Amygdala (tissue), 56 donors: ENCODE measurements around the gene ACADSB.

Source experiments
- DNase-seq, 56 donors: peaks; one replicate each; lab custom pipeline; 2025; lab: John Stamatoyannopoulos, UW

Gene ACADSB

DNA sequence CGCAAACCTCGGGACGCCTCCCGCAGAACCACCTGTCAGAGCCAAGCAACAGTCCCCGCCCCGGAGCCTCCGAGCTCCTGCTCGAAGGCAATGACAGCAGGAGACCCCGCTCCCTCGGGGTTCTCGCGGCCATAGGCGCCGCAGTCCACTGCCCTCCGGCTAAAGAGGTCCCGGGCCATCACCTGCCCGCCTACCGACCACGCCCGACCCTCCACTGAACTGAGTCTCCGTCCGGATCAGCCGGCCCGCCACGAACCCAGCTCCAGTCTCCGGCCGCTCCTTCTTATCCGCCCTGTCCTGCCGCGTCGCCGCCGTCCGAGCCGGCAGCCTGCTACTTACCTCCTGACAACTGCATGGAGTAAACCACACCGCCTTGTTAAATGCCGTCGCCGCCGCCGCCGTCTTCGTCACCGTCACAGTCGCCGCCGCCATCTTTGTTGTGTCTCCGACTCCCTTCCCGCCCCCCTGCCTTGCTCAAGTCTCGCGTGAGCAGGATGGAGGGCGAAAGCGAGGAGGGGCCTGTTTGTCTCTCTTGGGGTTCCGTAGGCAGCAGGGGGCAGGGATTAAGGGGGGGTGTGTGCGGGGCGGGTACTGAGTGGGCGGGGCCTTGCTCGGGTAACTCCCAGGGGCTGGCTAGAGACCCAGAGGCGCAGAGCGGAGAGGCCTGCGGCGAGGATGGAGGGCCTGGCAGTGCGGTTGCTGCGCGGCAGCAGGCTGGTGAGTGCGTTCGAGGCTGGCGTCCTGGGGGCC lies at the start of gene ACADSB, which contains the start of gene IKZF5:
TSS of gene ACADSB (plus strand) at position 652 of the 750 bp plus-strand sequence. CDS start at position 676, 24 bp downstream.
TSS of gene IKZF5 (minus strand) at position 441 of the 750 bp plus-strand sequence. CDS start 10,170 bp downstream, outside the sequence.
- DNase-seq, result peak; percentile 34 to 97 (median 93)

- DNase-seq, result no peak
These were observed 46.4 kb upstream of the ACADSB start for GRCh38 chr10:122962405-122962804.

- no peak for DNase-seq
These were observed 41.9 kb upstream of the ACADSB start for GRCh38 chr10:122966879-122967278.

- DNase-seq, result no peak
These were observed 40.1 kb upstream of the ACADSB start for GRCh38 chr10:122968698-122969097.

- no peak for DNase-seq
These were observed 34.8 kb upstream of the ACADSB start for GRCh38 chr10:122974023-122974422.

DNA sequence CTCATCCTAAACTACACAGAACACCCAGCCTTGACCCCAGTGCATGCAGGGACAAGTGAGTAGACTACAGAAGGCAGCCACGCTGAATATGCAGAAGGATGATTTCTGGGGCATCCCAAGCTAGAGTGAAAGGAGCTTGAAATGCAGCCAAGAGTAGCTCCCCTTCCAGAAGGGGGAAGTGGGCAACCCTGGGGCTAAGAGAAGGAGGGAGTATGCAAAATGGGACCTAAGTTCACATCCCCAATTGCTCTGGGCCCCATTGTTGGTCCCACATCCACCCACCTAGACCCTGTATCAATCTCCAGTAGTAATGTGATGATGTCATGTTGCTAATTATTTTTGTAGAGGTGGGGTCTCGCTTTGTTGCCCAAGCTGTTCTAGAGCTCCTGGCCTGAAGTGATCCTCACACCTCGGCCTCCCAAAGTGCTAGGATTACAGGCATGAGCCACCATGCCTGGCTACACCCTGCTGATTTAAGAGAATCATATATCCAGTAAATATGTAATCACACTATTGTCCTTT lies 34.2 kb upstream of the ACADSB start:
- DNase-seq, result no peak

DNA sequence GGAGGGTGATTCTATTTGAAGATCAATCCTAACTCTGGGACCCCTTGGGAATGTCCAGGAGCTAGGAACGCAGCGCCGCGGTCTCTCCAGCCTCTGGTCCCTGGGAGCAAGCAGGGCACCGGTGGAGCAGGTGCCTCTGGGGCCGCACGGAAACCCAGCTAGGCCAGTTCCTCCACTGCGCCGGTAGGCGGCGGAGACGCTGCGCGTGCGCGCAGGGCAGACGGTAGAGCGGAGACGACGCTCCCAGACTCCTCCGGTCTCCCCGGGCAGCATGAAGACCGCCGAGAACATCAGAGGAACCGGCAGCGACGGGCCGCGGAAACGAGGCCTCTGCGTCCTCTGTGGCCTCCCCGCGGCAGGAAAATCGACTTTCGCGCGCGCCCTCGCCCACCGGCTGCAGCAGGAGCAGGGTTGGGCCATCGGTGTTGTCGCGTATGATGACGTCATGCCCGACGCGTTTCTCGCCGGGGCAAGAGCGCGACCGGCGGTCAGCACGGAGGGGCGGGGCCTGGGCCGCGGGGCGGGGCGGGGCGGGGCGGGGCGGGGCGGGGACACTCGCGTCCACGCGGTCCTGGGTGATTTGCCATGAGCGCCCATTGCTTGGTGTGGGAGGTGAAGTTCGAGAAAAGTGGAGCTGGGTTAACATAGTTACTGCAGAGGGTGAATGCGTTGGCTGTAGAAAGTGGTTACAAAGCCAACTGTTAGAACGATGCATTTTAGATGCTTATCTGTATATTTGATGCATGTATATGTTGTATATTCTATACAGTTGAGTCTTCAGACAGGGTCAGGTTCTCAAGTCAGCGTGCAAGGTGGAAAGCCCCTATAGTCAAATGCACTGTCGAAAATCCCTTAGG lies 28.4 kb upstream of the ACADSB start, which contains the start of gene PSTK:
TSS of gene PSTK (plus strand) at position 193 of the 857 bp plus-strand sequence. CDS start at position 272, 79 bp downstream.
- DNase-seq, result peak; percentile 48 to 99 (median 90)

DNA sequence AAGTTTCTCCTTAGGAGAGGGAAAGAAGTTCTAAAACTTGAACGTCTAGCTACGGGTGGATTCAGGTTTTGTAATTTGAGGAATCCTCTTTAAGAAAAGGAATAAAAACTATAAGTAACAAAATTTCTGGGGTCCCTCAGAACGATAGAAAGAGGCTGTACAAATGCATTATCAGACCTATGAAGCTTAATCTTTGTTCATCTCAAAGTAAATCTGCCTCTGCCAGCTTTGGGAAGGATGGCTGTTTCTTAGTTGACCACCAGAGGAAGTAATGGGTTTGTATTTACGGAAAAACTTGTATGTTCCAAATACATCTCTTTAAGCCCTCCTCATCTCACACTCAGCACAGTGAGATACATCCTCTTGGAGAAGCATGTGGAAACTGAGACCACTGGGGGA lies 27.7 kb upstream of the ACADSB start:
- peak in 1 of 56 donors; percentile 13 for DNase-seq

- DNase-seq, result no peak
These were observed 24.9 kb upstream of the ACADSB start for GRCh38 chr10:122983898-122984297.

DNA sequence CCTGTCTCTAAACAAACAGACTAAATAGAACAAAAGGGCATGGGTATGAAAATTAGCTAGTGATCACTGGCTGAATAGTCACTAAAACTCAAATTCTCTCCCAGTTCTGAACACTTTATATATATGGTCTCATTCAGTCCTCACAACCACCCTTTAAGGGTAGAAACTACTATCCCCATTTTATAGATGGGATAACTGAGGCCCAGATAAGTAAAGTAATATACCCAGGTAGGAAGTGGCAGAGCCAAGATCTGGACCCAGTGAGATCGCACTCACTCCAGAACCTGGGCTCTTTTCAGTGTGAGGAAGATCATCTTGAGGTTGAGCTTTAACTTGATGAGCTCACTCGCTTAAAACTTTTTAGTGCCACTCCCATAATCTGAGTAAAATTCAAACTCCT lies 24.1 kb upstream of the ACADSB start:
- DNase-seq, result no peak

- peak in 4 of 56 donors; percentile 2 to 15 (median 7) for DNase-seq
These were observed 22.5 kb upstream of the ACADSB start for GRCh38 chr10:122986335-122986734.

DNA sequence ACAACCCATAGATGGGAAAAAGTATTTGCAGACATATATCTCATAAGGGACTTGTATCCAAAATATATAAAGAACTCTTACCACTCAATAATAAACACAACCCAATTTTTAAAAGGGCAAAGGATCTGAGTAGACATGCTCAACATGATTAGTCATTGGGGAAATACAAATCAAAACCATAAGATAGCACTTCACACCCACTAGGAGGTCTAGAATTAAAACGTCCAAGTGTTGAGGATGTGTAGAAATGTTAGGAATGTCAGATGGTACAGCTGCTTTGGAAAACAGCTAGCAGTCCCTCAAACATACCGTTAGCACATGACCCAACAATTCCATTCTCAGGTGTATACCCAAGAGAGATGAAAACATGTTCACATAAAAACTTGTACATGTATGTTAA lies 20.3 kb upstream of the ACADSB start:
- DNase-seq, result no peak

- no peak for DNase-seq
These were observed 18.5 kb upstream of the ACADSB start for GRCh38 chr10:122990278-122990677.

- no peak for DNase-seq
These were observed 16.7 kb upstream of the ACADSB start for GRCh38 chr10:122992031-122992585.

DNA sequence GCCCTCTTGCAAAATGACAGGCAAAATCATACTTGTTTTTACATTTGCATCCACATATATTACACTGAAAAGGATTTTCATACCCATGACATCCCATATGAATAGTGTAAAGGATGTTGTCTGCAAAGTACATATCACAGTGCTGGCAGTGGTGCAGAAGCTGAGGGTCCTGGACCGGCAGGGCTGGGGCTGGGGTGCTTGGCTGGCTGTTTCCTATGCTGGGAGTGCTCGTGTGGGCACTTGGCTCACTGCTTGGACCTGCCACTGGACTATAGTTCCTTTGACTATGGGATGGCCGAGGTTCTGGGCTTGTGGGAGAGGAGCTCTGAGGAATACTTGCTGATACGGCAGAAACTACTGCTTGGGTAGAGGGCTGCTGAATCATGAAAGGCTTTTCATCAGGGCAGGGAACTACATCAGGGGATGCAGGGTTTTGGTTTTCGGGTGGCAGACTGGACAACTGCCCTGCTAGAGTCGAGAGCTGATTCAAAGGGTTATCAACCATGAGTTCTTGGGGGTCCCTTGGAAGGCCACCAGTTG lies 14.9 kb upstream of the ACADSB start:
- no peak for DNase-seq

DNA sequence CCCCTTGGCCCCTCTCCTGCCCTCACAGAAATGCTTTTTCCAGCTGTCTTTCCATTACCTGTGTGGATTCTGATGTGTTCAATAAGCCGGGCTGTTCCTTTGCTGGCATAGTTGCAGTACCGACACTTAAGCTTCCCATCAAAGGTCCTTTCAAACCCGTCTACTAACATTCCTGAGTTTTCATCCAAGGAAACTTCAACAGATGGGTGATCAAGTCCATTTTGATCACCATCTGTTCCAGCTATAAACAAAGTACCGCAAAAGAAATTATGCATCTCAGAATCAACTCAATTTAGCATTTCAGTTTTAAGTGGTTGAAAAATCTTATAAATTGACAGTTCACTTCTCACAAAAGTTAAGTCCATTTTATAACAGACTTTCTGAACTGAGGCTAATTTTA lies 12.9 kb upstream of the ACADSB start:
- no peak for DNase-seq

GRCh38 chr10:122997864-122998263 lies 10.9 kb upstream of the ACADSB start:
- DNase-seq, result no peak

GRCh38 chr10:122998360-122998917 lies 10.4 kb upstream of the ACADSB start:
- DNase-seq, result no peak

DNA sequence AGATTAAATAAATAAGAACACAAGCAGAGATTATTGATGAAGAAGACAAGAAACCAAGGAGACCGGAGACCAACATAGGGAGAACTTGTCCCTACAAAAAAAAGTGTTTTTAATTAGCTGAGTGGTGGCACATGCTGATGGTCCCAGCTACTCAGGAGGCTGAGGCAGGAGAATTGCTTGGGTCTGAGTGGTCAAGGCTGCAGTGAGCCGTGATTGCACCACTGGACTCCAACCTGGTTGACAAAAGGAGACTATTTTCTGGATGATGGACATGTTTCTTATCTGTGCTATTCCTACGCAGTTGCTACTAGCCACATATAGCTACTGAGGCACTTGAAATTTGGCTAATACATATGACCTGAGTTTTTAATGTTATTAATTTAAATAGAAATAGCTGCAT lies 9.9 kb upstream of the ACADSB start:
- DNase-seq, result no peak

- peak in 1 of 56 donors; percentile 14 for DNase-seq
These were observed 9.5 kb upstream of the ACADSB start for GRCh38 chr10:122999347-122999746.
